ENCODE results near the gene DBH.

The DBH gene

GRCh38 chr9:133686642-133687575 lies 50.7 kb downstream of the DBH start:
- no peak for DNase-seq (ENCODE audit: low read depth)
- TF ChIP-seq CTCF (conservative IDR thresholded peaks at IDR 0.05; ENCODE audit: low read depth, low read length), result no peak
- no peak overlapping the region for H3K4me3 ChIP-seq (ENCODE audit: low read depth, low read length)

- DNase-seq (ENCODE audit: low read depth), result no peak
- no peak overlapping the region for H3K4me3 ChIP-seq (ENCODE audit: low read depth, low read length)
- no peak for TF ChIP-seq CTCF (conservative IDR thresholded peaks at IDR 0.05; ENCODE audit: low read depth, low read length)
Measured at GRCh38 chr9:133687856-133688761, 51.9 kb downstream of the DBH start.

GRCh38 chr9:133689151-133689763 lies 53.1 kb downstream of the DBH start:
- H3K4me3 ChIP-seq (ENCODE audit: low read depth, low read length), result no peak overlapping the region
- TF ChIP-seq CTCF (conservative IDR thresholded peaks at IDR 0.05; ENCODE audit: low read depth, low read length), result no peak
- DNase-seq (ENCODE audit: low read depth), result no peak

GRCh38 chr9:133690081-133690561 lies 54.0 kb downstream of the DBH start:
- H3K4me3 ChIP-seq (ENCODE audit: low read depth, low read length), result no peak overlapping the region
- DNase-seq (ENCODE audit: low read depth), result no peak
- TF ChIP-seq CTCF (conservative IDR thresholded peaks at IDR 0.05; ENCODE audit: low read depth, low read length), result no peak

- no peak for DNase-seq (ENCODE audit: low read depth)
- no peak for TF ChIP-seq CTCF (conservative IDR thresholded peaks at IDR 0.05; ENCODE audit: low read depth, low read length)
- no peak overlapping the region for H3K4me3 ChIP-seq (ENCODE audit: low read depth, low read length)
Measured at GRCh38 chr9:133691191-133691590, 55.0 kb downstream of the DBH start.

GRCh38 chr9:133691626-133692363 lies 55.6 kb downstream of the DBH start:
- no peak overlapping the region for H3K4me3 ChIP-seq (ENCODE audit: low read depth, low read length)
- peak; percentile 63 for DNase-seq (ENCODE audit: low read depth)
- TF ChIP-seq CTCF (conservative IDR thresholded peaks at IDR 0.05; ENCODE audit: low read depth, low read length), result no peak
